HepG2 (cell line): ENCODE data around the gene RNU7-1. TPM values are rescaled to one million over a fixed set of nuclear protein-coding genes. Genes with fewer than 3 reads are reported as not detected.

Experiments
- ATAC-seq: fragments of 200-7000 bp; cut with Tn5 transposase; 3 replicates; pipeline ENCODE4 v1.9.1; 2020; ENCODE audit warnings: mild to moderate bottlenecking, moderate library complexity
- BruUV-seq: library from RNA; stranded (reverse); fragments of 400-500 nt; replicated peaks from 2 replicates; lab custom pipeline; 2021; lab: Mats Ljungman, UMichigan
- CTCF ChIA-PET: fragments of 300-600 bp; formaldehyde crosslinking; extraction: SDS; loops from one replicate; lab custom pipeline; 2021; ENCODE audit warnings: low total read pairs, inconsistent platforms, low intra/inter-chr PET ratio; lab: Yijun Ruan, JAX
- POLR2A ChIA-PET: fragments of 350-600 bp; sonication (Branson Sonifier 250); formaldehyde crosslinking; loops from one replicate; lab custom pipeline; 2020; ENCODE audit warnings: antibody characterized with exemption, inconsistent platforms; lab: Yijun Ruan, JAX
- DNase-seq: peaks from one replicate; pipeline ENCODE4 v3.0.0-alpha.2; 2015; ENCODE audit warnings: low spot score
- FAIRE-seq: peaks from 3 replicates; lab custom pipeline; 2011; peaks lifted over from hg19 to GRCh38; lab: Jason Lieb, UNC
- H2AFZ ChIP-seq: one replicate; pipeline ENCODE4 v1.6.1; 2011; ENCODE audit warnings: low read length, inconsistent platforms
- H3K27ac ChIP-seq: fragments of 300-600 bp; 3 replicates; pipeline ENCODE4 v1.8.0; 2011; ENCODE audit warnings: mixed run types, mild to moderate bottlenecking, mixed read lengths, low read length, inconsistent platforms; ENCODE audit not compliant: insufficient read depth; ENCODE audit errors: extremely low read length
- H3K27me3 ChIP-seq, 2 experiments: fragments of 200-600 bp in 1 of 2; 2 replicates in 1 of 2; 3 replicates in 1 of 2; pipeline versions ENCODE4 v1.6.0 to v1.8.0; 2011; ENCODE audit warnings: low read length in 2 of 2, mild to moderate bottlenecking in 2 of 2, moderate library complexity in 2 of 2, inconsistent platforms in 1 of 2; ENCODE audit not compliant: insufficient read depth in 2 of 2, control insufficient read depth in 1 of 2
- H3K36me3 ChIP-seq, 2 experiments: fragments of 200-600 bp in 1 of 2; replicated peaks in 1 of 2; 2 replicates in 1 of 2; 3 replicates in 1 of 2; pipeline versions ENCODE4 v1.5.1 to v1.8.0; 2011; ENCODE audit warnings: low read length in 2 of 2, inconsistent platforms in 1 of 2; ENCODE audit not compliant: insufficient read depth in 2 of 2, control insufficient read depth in 1 of 2
- H3K4me1 ChIP-seq: 2 replicates; pipeline ENCODE4 v1.5.1; 2012; ENCODE audit warnings: low read length, inconsistent platforms; ENCODE audit not compliant: insufficient read depth
- H3K4me2 ChIP-seq: 2 replicates; pipeline ENCODE4 v1.6.0; 2011; ENCODE audit warnings: low read depth, low read length, inconsistent platforms
- H3K4me3 ChIP-seq, 3 experiments: fragments of 200-600 bp in 1 of 3; sonication (generic), shearing (Covaris generic) in 1 of 3; replicated peaks in 1 of 3; 2 replicates each; pipeline ENCODE4 v1.5.1; 2011 to 2016; ENCODE audit warnings: low read length in 3 of 3, inconsistent platforms in 2 of 3, low read depth in 2 of 3, mild to moderate bottlenecking in 2 of 3, control low read depth in 1 of 3, mixed read lengths in 1 of 3; ENCODE audit not compliant: insufficient read depth in 1 of 3
- H3K79me2 ChIP-seq: one replicate; pipeline ENCODE4 v1.6.1; 2011; ENCODE audit warnings: low read length, inconsistent platforms; ENCODE audit not compliant: insufficient read depth
- H3K9ac ChIP-seq: 2 replicates; pipeline ENCODE4 v1.6.0; 2011; ENCODE audit warnings: mild to moderate bottlenecking, low read depth, low read length, inconsistent platforms; ENCODE audit not compliant: insufficient read depth
- H3K9me3 ChIP-seq: 2 replicates; pipeline ENCODE4 v1.5.1; 2012; ENCODE audit warnings: mild to moderate bottlenecking, low read length
- H4K20me1 ChIP-seq: 2 replicates; pipeline ENCODE4 v1.6.0; 2011; ENCODE audit warnings: inconsistent platforms, mild to moderate bottlenecking, low read length, moderate library complexity; ENCODE audit not compliant: insufficient read depth
- BCL3 ChIP-seq: sonication (generic); formaldehyde crosslinking; IDR thresholded peaks from 2 replicates; pipeline ENCODE4 v1.5.1; 2020; ENCODE audit warnings: mild to moderate bottlenecking, missing genetic modification reagents, moderate library complexity
- BCL6 ChIP-seq: IDR thresholded peaks from 2 replicates; pipeline ENCODE4 v1.6.1; 2016; ENCODE audit warnings: missing genetic modification reagents, missing compliant biosample characterization
- ETV6 ChIP-seq: sonication (generic); formaldehyde crosslinking; conservative IDR thresholded peaks from 2 replicates; pipeline ENCODE4 v1.4.0; 2020; ENCODE audit warnings: missing genetic modification reagents
- EZH2 ChIP-seq: conservative IDR thresholded peaks from 2 replicates; pipeline ENCODE4 v1.6.1; 2012; ENCODE audit warnings: mild to moderate bottlenecking, low read depth, low read length, moderate library complexity
- NR2F6 ChIP-seq, 2 experiments: IDR thresholded peaks; 2 replicates each; pipeline ENCODE4 v1.6.1; 2016; ENCODE audit warnings: antibody characterized with exemption in 1 of 2, mild to moderate bottlenecking in 1 of 2
- POGZ ChIP-seq: sonication (generic); formaldehyde crosslinking; IDR thresholded peaks from 2 replicates; pipeline ENCODE4 v1.4.0; 2020; ENCODE audit warnings: mild to moderate bottlenecking, missing genetic modification reagents
- RAD21 ChIP-seq: fragments of 450-650 bp; formaldehyde crosslinking; IDR thresholded peaks from 2 replicates; pipeline ENCODE4 v1.5.0; 2020; ENCODE audit warnings: mild to moderate bottlenecking
- ZFP82 ChIP-seq: sonication (generic); formaldehyde crosslinking; IDR thresholded peaks from 2 replicates; pipeline ENCODE4 v1.5.1; 2020; ENCODE audit warnings: mild to moderate bottlenecking, missing genetic modification reagents, borderline replicate concordance
- ZNF296 ChIP-seq: sonication (generic); formaldehyde crosslinking; conservative IDR thresholded peaks from 2 replicates; pipeline ENCODE4 v1.5.0; 2020; ENCODE audit warnings: mild to moderate bottlenecking, missing genetic modification reagents
- ZNF75D ChIP-seq: sonication (generic); formaldehyde crosslinking; IDR thresholded peaks from 2 replicates; pipeline ENCODE4 v1.8.1; 2023; ENCODE audit warnings: missing genetic modification reagents, mild to moderate bottlenecking, borderline replicate concordance
- ZNF781 ChIP-seq: sonication (generic); formaldehyde crosslinking; IDR thresholded peaks from 2 replicates; pipeline ENCODE4 v1.5.1; 2020; ENCODE audit warnings: borderline replicate concordance, mild to moderate bottlenecking, missing genetic modification reagents; ENCODE audit errors: not compliant biosample characterization
- WGBS: methylation state at CpG from one replicate; pipeline ENCODE4 v1.1.6; 2017; ENCODE audit warnings: low lambda C conversion rate; 5-methylcytosine and 5-hydroxymethylcytosine counted together
- in situ Hi-C: cut with HindIII; loops from 2 replicates; pipeline ENCODE4 v1.10.0; 2017; ENCODE audit warnings: low pct_unique_long_range_greater_than_20kb; ENCODE audit not compliant: extremely low pct_ligation_motif_present
- intact Hi-C: fragments of 100-400 bp; cut with micrococcal nuclease; formaldehyde crosslinking; loops from one replicate; pipeline ENCODE4 v1.10.0; 2022; ENCODE audit not compliant: unreplicated experiment
- polyA plus RNA-seq, 8 experiments: library from polyadenylated mRNA; depleted of rRNA in 3 of 8; stranded (reverse) in 7 of 8; unstranded in 1 of 8; fragments of >200 nt; fragmentation: Illumina TruSeq in 4 of 8; extraction: Trizol in 4 of 8; gene quantifications; 2 replicates each; pipeline versions ENCODE4 v1.2.1 to v1.2.3, GENCODE V29; 2011 to 2016; ENCODE audit warnings: low read depth in 4 of 8, missing spikeins in 1 of 8, mixed read lengths in 1 of 8; ENCODE audit not compliant: insufficient read depth in 1 of 8
- total RNA-seq, 5 experiments: library from RNA; depleted of rRNA; stranded (reverse); fragments of >200 nt; fragmentation: Illumina TruSeq; extraction: Trizol; gene quantifications; 2 replicates each; pipeline ENCODE4 v1.2.3, GENCODE V29; 2016; ENCODE audit warnings: low read depth in 1 of 5
- TF ChIP-seq, protein P1 (sequence below): sonication (generic); formaldehyde crosslinking; IDR thresholded peaks from 2 replicates; pipeline ENCODE4 v1.4.0; 2020; ENCODE audit warnings: low read depth, mild to moderate bottlenecking, missing genetic modification reagents
- TF ChIP-seq, protein P2 (sequence below): sonication (generic); formaldehyde crosslinking; IDR thresholded peaks from 2 replicates; pipeline ENCODE4 v1.4.0; 2020; ENCODE audit warnings: missing genetic modification reagents, mild to moderate bottlenecking, borderline replicate concordance
- TF ChIP-seq, protein P3 (sequence below): sonication (generic); formaldehyde crosslinking; IDR thresholded peaks from 2 replicates; pipeline ENCODE4 v1.4.0; 2020; ENCODE audit warnings: missing genetic modification reagents, low read depth, mild to moderate bottlenecking, borderline replicate concordance
- TF ChIP-seq, protein P4 (sequence below): sonication (generic); formaldehyde crosslinking; IDR thresholded peaks from 2 replicates; pipeline ENCODE4 v1.4.0; 2020; ENCODE audit warnings: missing genetic modification reagents, borderline replicate concordance

Gene RNU7-1
- total and polyA plus RNA-seq, 2 of the 13 experiments (the other 11 are each of a cell fraction or from before 2014, with no cell fraction given), result not detected

- Histone ChIP-seq H3K79me2 (no peaks in the 10 kb centered on the region), H3K9me3 (no peaks in the 10 kb centered on the region), H3K4me1 (peaks cover 48% of the 10 kb centered on the region), H4K20me1 (no peaks in the 10 kb centered on the region), H3K36me3 (peaks cover 0 to 10% of the 10 kb centered on the region in 2 experiments; a peak in 2 of 5 replicates), H3K4me3 (no peak overlapping the region), H3K4me2 (no peak overlapping the region), H3K27ac (no peak overlapping the region), H3K9ac (no peak overlapping the region), H2AFZ (no peak overlapping the region), H3K27me3 (no peaks in the 10 kb centered on the region)
- ChIA-PET POLR2A (interaction anchor here (0.6 to 2.5 kb wide), 6 partner anchors 12 to 182 kb away, joined by 3 to 12 read pairs (median 4); partner anchors contain the start of gene TPI1), CTCF (no interaction called here)
- FAIRE-seq (no peak), ATAC-seq (no peak), DNase-seq (no peak)
- in situ Hi-C loops (loop anchor here (10.0 kb wide), 1 partner anchor 173 kb away; no protein-coding TSS in a partner anchor), intact Hi-C loops (no loop called here)
- WGBS, result 90% methylated on average over 11 of the region's 12 CpGs
- BruUV-seq, result no TSS peak
- TF ChIP-seq EZH2, result no peak
- no peak for TF ChIP-seq ZNF781 (CRISPR knock-in tag)
- no peak for TF ChIP-seq BCL3 (CRISPR knock-in tag)
- TF ChIP-seq ZFP82 (CRISPR knock-in tag), result no peak
- TF ChIP-seq POGZ (CRISPR knock-in tag), result no peak
- TF ChIP-seq, protein P1, sequence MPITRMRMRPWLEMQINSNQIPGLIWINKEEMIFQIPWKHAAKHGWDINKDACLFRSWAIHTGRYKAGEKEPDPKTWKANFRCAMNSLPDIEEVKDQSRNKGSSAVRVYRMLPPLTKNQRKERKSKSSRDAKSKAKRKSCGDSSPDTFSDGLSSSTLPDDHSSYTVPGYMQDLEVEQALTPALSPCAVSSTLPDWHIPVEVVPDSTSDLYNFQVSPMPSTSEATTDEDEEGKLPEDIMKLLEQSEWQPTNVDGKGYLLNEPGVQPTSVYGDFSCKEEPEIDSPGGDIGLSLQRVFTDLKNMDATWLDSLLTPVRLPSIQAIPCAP (CRISPR knock-in tag), result no peak
- no peak for TF ChIP-seq ZNF75D (CRISPR knock-in tag)
- TF ChIP-seq, protein P2, sequence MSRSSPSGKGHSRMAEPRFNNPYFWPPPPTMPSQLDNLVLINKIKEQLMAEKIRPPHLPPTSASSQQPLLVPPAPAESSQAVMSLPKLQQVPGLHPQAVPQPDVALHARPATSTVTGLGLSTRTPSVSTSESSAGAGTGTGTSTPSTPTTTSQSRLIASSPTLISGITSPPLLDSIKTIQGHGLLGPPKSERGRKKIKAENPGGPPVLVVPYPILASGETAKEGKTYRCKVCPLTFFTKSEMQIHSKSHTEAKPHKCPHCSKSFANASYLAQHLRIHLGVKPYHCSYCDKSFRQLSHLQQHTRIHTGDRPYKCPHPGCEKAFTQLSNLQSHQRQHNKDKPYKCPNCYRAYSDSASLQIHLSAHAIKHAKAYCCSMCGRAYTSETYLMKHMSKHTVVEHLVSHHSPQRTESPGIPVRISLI, result no peak
- no peak for TF ChIP-seq ZNF296 (CRISPR knock-in tag)
- TF ChIP-seq BCL6 (CRISPR knock-in tag), result no peak
- TF ChIP-seq NR2F6 (IDR thresholded peaks at IDR 0.05), result no peak
- no peak for TF ChIP-seq NR2F6 (CRISPR knock-in tag; IDR thresholded peaks at IDR 0.05)
- TF ChIP-seq, protein P3, sequence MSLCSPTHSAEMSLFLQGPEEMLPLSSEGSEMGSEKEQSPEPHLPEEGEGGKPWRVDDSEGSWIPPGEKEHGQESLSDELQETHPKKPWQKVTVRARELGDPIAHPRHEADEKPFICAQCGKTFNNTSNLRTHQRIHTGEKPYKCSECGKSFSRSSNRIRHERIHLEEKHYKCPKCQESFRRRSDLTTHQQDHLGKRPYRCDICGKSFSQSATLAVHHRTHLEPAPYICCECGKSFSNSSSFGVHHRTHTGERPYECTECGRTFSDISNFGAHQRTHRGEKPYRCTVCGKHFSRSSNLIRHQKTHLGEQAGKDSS, result no peak
- no peak for TF ChIP-seq ETV6 (CRISPR knock-in tag)
- TF ChIP-seq, protein P4, sequence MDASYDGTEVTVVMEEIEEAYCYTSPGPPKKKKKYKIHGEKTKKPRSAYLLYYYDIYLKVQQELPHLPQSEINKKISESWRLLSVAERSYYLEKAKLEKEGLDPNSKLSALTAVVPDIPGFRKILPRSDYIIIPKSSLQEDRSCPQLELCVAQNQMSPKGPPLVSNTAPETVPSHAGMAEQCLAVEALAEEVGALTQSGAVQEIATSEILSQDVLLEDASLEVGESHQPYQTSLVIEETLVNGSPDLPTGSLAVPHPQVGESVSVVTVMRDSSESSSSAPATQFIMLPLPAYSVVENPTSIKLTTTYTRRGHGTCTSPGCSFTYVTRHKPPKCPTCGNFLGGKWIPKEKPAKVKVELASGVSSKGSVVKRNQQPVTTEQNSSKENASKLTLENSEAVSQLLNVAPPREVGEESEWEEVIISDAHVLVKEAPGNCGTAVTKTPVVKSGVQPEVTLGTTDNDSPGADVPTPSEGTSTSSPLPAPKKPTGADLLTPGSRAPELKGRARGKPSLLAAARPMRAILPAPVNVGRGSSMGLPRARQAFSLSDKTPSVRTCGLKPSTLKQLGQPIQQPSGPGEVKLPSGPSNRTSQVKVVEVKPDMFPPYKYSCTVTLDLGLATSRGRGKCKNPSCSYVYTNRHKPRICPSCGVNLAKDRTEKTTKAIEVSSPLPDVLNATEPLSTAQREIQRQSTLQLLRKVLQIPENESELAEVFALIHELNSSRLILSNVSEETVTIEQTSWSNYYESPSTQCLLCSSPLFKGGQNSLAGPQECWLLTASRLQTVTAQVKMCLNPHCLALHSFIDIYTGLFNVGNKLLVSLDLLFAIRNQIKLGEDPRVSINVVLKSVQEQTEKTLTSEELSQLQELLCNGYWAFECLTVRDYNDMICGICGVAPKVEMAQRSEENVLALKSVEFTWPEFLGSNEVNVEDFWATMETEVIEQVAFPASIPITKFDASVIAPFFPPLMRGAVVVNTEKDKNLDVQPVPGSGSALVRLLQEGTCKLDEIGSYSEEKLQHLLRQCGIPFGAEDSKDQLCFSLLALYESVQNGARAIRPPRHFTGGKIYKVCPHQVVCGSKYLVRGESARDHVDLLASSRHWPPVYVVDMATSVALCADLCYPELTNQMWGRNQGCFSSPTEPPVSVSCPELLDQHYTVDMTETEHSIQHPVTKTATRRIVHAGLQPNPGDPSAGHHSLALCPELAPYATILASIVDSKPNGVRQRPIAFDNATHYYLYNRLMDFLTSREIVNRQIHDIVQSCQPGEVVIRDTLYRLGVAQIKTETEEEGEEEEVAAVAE (CRISPR knock-in tag), result no peak
- no peak for TF ChIP-seq RAD21 (CRISPR knock-in tag)
These were observed 1.8 kb upstream of the RNU7-1 start for GRCh38 chr12:6941782-6942181.
